Measurements from ENCODE around the gene SHANK3.

GRCh38 chr22:50626314-50626849 is 46.2 kb upstream of the SHANK3 start:
- TF ChIP-seq EGR1 (IDR thresholded peaks at IDR 0.05), result no peak
- TF ChIP-seq REST (IDR thresholded peaks at IDR 0.05; ENCODE audit: low read depth), result no peak

All from Ishikawa (cell line).